Measurements from ENCODE around the gene MERTK. TPM values are rescaled to one million over a fixed set of nuclear protein-coding genes. Genes with fewer than 3 reads are reported as not detected.

MERTK gene
- total RNA-seq, 1 donor from 2014 or later: 4.2 TPM

GRCh38 chr2:112077814-112078213, 179.4 kb downstream of the MERTK start:
- Histone ChIP-seq H3K4me3 (ENCODE audit: low read length in 3 of 3) (no peak overlapping the region), H3K9ac (ENCODE audit: low read depth in 1 of 3, low read length in 3 of 3) (no peak overlapping the region), H3K27me3 (ENCODE audit: control insufficient read depth in 3 of 3, insufficient read depth in 3 of 3, low read length in 3 of 3) (no peaks in the 10 kb centered on the region), H3K27ac (ENCODE audit: low read depth, low read length) (no peak overlapping the region), H3K36me3 (ENCODE audit: control insufficient read depth in 3 of 3, insufficient read depth in 3 of 3, low read length in 3 of 3) (peaks cover 3 to 15% (median 11%) of the 10 kb centered on the region in 3 donors), H3K4me1 (ENCODE audit: control insufficient read depth in 3 of 3, insufficient read depth in 3 of 3, low read length in 3 of 3) (no peaks in the 10 kb centered on the region), H3K9me3 (ENCODE audit: control insufficient read depth in 3 of 3, low read length in 3 of 3) (no peaks in the 10 kb centered on the region)

Small RNA genes lying within 50 kb of the gene (small RNA-seq; reads per million reads assigned to genes)
- not detected for gene RN7SL297P

Other genes with a start within 250 kb of the MERTK start
- 38.6 TPM for gene ANAPC1, start 14.4 kb upstream of the MERTK start, total RNA-seq
- 30.3 TPM for gene TMEM87B, start 156.7 kb downstream of the MERTK start, total RNA-seq
- 9.9 TPM for gene FBLN7, start 239.8 kb downstream of the MERTK start, total RNA-seq